ENCODE measurements around the gene SUPT5H.

SUPT5H gene

GRCh38 chr19:39409208-39410016, 36.0 kb upstream of the SUPT5H start:
- DNase-seq: peak; percentile 73 to 83

- DNase-seq: peak; percentile 66 to 71
Observed at GRCh38 chr19:39410017-39410830, 35.2 kb upstream of the SUPT5H start.

- no peak for DNase-seq
Observed at GRCh38 chr19:39410831-39411080, 34.6 kb upstream of the SUPT5H start.

GRCh38 chr19:39411081-39411831, 34.1 kb upstream of the SUPT5H start:
- DNase-seq: no peak

GRCh38 chr19:39411832-39412099, 33.6 kb upstream of the SUPT5H start:
- peak; percentile 92 to 93 for DNase-seq

GRCh38 chr19:39412100-39412866, 33.1 kb upstream of the SUPT5H start, which contains the start of gene PLEKHG2:
TSS of gene PLEKHG2 (plus strand) at chr19:39412669. CDS start at chr19:39414087, 1,418 bp downstream.
- peak; percentile 97 to 99 for DNase-seq

- no peak for DNase-seq
Observed at GRCh38 chr19:39412867-39413271, 32.5 kb upstream of the SUPT5H start.

GRCh38 chr19:39413272-39413910, 32.0 kb upstream of the SUPT5H start:
- no peak for DNase-seq

GRCh38 chr19:39413911-39414608, 31.3 kb upstream of the SUPT5H start:
- no peak for DNase-seq

GRCh38 chr19:39415111-39416046, 30.0 kb upstream of the SUPT5H start:
- no peak for DNase-seq

- no peak for DNase-seq
Observed at GRCh38 chr19:39416152-39417120, 28.9 kb upstream of the SUPT5H start.

- no peak for DNase-seq
Observed at GRCh38 chr19:39417463-39418181, 27.8 kb upstream of the SUPT5H start.

GRCh38 chr19:39419003-39419402, 26.4 kb upstream of the SUPT5H start:
- no peak for DNase-seq

GRCh38 chr19:39420769-39421168, 24.6 kb upstream of the SUPT5H start:
- DNase-seq: no peak

GRCh38 chr19:39422020-39422419, 23.4 kb upstream of the SUPT5H start:
- no peak for DNase-seq

GRCh38 chr19:39423258-39424086, 21.9 kb upstream of the SUPT5H start:
- DNase-seq: no peak

GRCh38 chr19:39424934-39425333, 20.4 kb upstream of the SUPT5H start:
- DNase-seq: no peak

GRCh38 chr19:39425744-39426143, 19.6 kb upstream of the SUPT5H start:
- no peak for DNase-seq
